ENCODE results near the gene FOXO3.

DNA sequence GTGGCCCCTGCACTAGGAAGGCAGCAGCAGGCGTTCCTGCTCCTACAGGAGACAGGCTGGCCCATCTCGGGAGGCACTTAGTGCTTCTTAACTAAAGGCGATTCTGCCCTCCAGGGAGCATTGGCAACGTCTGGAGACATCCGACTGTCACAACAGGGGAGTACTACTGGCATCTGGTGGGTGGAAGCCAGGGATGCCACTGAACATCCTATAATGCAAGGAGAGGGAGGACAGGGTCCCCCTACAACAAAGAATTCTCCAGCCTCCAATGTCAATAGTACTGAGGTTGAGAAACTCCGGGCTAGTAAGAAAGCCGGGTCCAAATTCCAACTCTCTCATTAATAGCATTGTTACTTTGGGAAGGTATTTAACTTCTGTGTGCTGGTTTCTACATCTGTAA lies 168.1 kb downstream of the FOXO3 start:
- TF ChIP-seq POLR2A (IDR thresholded peaks at IDR 0.05) (no peak), POLR2AphosphoS5 (IDR thresholded peaks at IDR 0.05) (no peak), EP300 (IDR thresholded peaks at IDR 0.05) (no peak)
- TF ChIP-seq, protein P1, sequence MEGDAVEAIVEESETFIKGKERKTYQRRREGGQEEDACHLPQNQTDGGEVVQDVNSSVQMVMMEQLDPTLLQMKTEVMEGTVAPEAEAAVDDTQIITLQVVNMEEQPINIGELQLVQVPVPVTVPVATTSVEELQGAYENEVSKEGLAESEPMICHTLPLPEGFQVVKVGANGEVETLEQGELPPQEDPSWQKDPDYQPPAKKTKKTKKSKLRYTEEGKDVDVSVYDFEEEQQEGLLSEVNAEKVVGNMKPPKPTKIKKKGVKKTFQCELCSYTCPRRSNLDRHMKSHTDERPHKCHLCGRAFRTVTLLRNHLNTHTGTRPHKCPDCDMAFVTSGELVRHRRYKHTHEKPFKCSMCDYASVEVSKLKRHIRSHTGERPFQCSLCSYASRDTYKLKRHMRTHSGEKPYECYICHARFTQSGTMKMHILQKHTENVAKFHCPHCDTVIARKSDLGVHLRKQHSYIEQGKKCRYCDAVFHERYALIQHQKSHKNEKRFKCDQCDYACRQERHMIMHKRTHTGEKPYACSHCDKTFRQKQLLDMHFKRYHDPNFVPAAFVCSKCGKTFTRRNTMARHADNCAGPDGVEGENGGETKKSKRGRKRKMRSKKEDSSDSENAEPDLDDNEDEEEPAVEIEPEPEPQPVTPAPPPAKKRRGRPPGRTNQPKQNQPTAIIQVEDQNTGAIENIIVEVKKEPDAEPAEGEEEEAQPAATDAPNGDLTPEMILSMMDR (IDR thresholded peaks at IDR 0.05) = no peak
